Endodermal cell (in vitro differentiated cells): ENCODE data around the gene GABPB2. TPM values are rescaled to one million over a fixed set of nuclear protein-coding genes. Genes with fewer than 3 reads are reported as not detected.

Experiments used
- DNase-seq: peaks from one replicate; pipeline ENCODE4 v3.0.0-alpha.2; 2017
- H3K27ac ChIP-seq: 2 replicates; pipeline ENCODE4 v1.5.1; 2013; ENCODE audit warnings: mild to moderate bottlenecking, low read depth, low read length, moderate library complexity
- H3K27me3 ChIP-seq: 2 replicates; pipeline ENCODE4 v1.6.1; 2013; ENCODE audit warnings: mild to moderate bottlenecking, low read length, moderate library complexity; ENCODE audit not compliant: insufficient read depth, control insufficient read depth, poor library complexity, severe bottlenecking
- H3K36me3 ChIP-seq: 2 replicates; pipeline ENCODE4 v1.7.0; 2013; ENCODE audit warnings: mild to moderate bottlenecking, low read length, moderate library complexity; ENCODE audit not compliant: control insufficient read depth, insufficient read depth
- H3K4me1 ChIP-seq: one replicate; pipeline ENCODE4 v1.7.0; 2013; ENCODE audit warnings: low read length; ENCODE audit not compliant: control insufficient read depth, insufficient read depth
- H3K4me3 ChIP-seq: 2 replicates; pipeline ENCODE4 v1.5.1; 2013; ENCODE audit warnings: mild to moderate bottlenecking, low read length, moderate library complexity
- H3K9ac ChIP-seq: 2 replicates; pipeline ENCODE4 v1.6.1; 2013; ENCODE audit warnings: mild to moderate bottlenecking, low read length, moderate library complexity; ENCODE audit not compliant: poor library complexity, severe bottlenecking; ENCODE audit errors: extremely low read depth
- H3K9me3 ChIP-seq: 2 replicates; pipeline ENCODE4 v1.6.1; 2013; ENCODE audit warnings: mild to moderate bottlenecking, low read length, moderate library complexity; ENCODE audit not compliant: control insufficient read depth
- H3K27ac Mint-ChIP-seq: 2 replicates; pipeline ENCODE4 v1.8.0; 2020; ENCODE audit warnings: mixed read lengths
- H3K27me3 Mint-ChIP-seq: 2 replicates; pipeline ENCODE4 v1.8.0; 2021; ENCODE audit warnings: mild to moderate bottlenecking, mixed read lengths; ENCODE audit not compliant: insufficient read depth
- H3K36me3 Mint-ChIP-seq: 2 replicates; pipeline ENCODE4 v1.8.0; 2020; ENCODE audit warnings: low read depth, mixed read lengths
- H3K4me1 Mint-ChIP-seq: 2 replicates; pipeline ENCODE4 v1.8.0; 2020; ENCODE audit warnings: mixed read lengths
- H3K4me3 Mint-ChIP-seq: 2 replicates; pipeline ENCODE4 v1.8.0; 2020; ENCODE audit warnings: mild to moderate bottlenecking, moderate library complexity, mixed read lengths
- H3K9me3 Mint-ChIP-seq: 2 replicates; pipeline ENCODE4 v1.8.0; 2020; ENCODE audit warnings: mild to moderate bottlenecking, mixed read lengths
- CTCF ChIP-seq: fragments of 200-600 bp; sonication (generic); conservative IDR thresholded peaks from 2 replicates; pipeline ENCODE4 v1.5.0; 2021; ENCODE audit warnings: antibody characterized with exemption, mild to moderate bottlenecking
- WGBS, 2 experiments: methylation state at CpG; one replicate each; pipeline versions ENCODE4 v1.1.5 to v1.1.7; 2013; ENCODE audit warnings: missing lambda C conversion rate in 2 of 2, mixed read lengths in 1 of 2; ENCODE audit not compliant: insufficient coverage in 1 of 2, insufficient read length in 1 of 2; 5-methylcytosine and 5-hydroxymethylcytosine counted together
- total RNA-seq, 2 donors: library from RNA; stranded (reverse); fragmentation: NEBNext Ultra II Directional in 1 of 2; extraction: Animal tissue kit (Norgen Biotek cat#: 25700) in 1 of 2; gene quantifications; 2 replicates in 1 of 2; 3 replicates in 1 of 2; pipeline ENCODE4 v1.2.1, GENCODE V29; 2021

Gene GABPB2
- total RNA-seq, 2 donors from 2014 or later: 7.5 to 7.7 TPM

GRCh38 chr1:151026460-151026859, 44.1 kb upstream of the GABPB2 start:
- peaks cover 48% of the 10 kb centered on the region for H3K36me3 Mint-ChIP-seq
- peaks cover 2% of the 10 kb centered on the region for H3K4me1 Mint-ChIP-seq
- no peaks in the 10 kb centered on the region for H3K9me3 Mint-ChIP-seq
- H3K9ac ChIP-seq: no peak overlapping the region
- no peaks in the 10 kb centered on the region for H3K4me1 ChIP-seq
- H3K27me3 ChIP-seq: no peaks in the 10 kb centered on the region
- TF ChIP-seq CTCF: no peak
- no peak for DNase-seq
- no peak overlapping the region for H3K27ac ChIP-seq
- H3K27me3 Mint-ChIP-seq: no peaks in the 10 kb centered on the region
- no peak overlapping the region for H3K27ac Mint-ChIP-seq
- H3K4me3 ChIP-seq: no peak overlapping the region
- no peaks in the 10 kb centered on the region for H3K9me3 ChIP-seq
- no peak overlapping the region for H3K4me3 Mint-ChIP-seq
- H3K36me3 ChIP-seq: peaks cover 21% of the 10 kb centered on the region

GRCh38 chr1:151032164-151032563, 38.4 kb upstream of the GABPB2 start:
- Histone ChIP-seq H3K27me3 (no peaks in the 10 kb centered on the region), H3K4me3 (no peak overlapping the region), H3K36me3 (peaks cover 15% of the 10 kb centered on the region), H3K27ac (no peak overlapping the region), H3K9ac (no peak overlapping the region), H3K4me1 (no peaks in the 10 kb centered on the region), H3K9me3 (no peaks in the 10 kb centered on the region)
- DNase-seq: no peak
- H3K4me3 Mint-ChIP-seq: no peak overlapping the region
- TF ChIP-seq CTCF: no peak
- 96 to 100% methylated on average over 5 to 8 of the region's 8 CpGs for WGBS, 2 experiments
- peaks cover 48% of the 10 kb centered on the region for H3K36me3 Mint-ChIP-seq
- H3K9me3 Mint-ChIP-seq: no peaks in the 10 kb centered on the region
- no peak overlapping the region for H3K27ac Mint-ChIP-seq
- H3K27me3 Mint-ChIP-seq: no peaks in the 10 kb centered on the region
- H3K4me1 Mint-ChIP-seq: no peaks in the 10 kb centered on the region

GRCh38 chr1:151035167-151035566, 35.4 kb upstream of the GABPB2 start:
- no peak overlapping the region for H3K27ac Mint-ChIP-seq
- no peak for DNase-seq
- H3K9me3 ChIP-seq: no peaks in the 10 kb centered on the region
- no peaks in the 10 kb centered on the region for H3K9me3 Mint-ChIP-seq
- H3K36me3 ChIP-seq: peaks cover 7% of the 10 kb centered on the region
- H3K4me3 ChIP-seq: no peak overlapping the region
- no peaks in the 10 kb centered on the region for H3K27me3 ChIP-seq
- no peak overlapping the region for H3K27ac ChIP-seq
- no peak overlapping the region for H3K9ac ChIP-seq
- peaks cover 31% of the 10 kb centered on the region for H3K36me3 Mint-ChIP-seq
- no peak for TF ChIP-seq CTCF
- no peaks in the 10 kb centered on the region for H3K27me3 Mint-ChIP-seq
- no peak overlapping the region for H3K4me3 Mint-ChIP-seq
- H3K4me1 ChIP-seq: no peaks in the 10 kb centered on the region
- H3K4me1 Mint-ChIP-seq: peaks cover 4% of the 10 kb centered on the region
- WGBS, 2 experiments: 82 to 95% methylated on average over 2 of the region's 3 CpGs
